HEK293 (cell line): ENCODE measurements around the gene ARHGAP15.

Experiments
- CTCF ChIA-PET: fragments of 350-600 bp; formaldehyde crosslinking; extraction: SDS; loops from one replicate; lab custom pipeline; 2021; ENCODE audit warnings: antibody characterized with exemption; lab: Yijun Ruan, JAX
- POLR2A ChIA-PET: fragments of 300-600 bp; formaldehyde crosslinking; extraction: SDS; loops from one replicate; lab custom pipeline; 2020; ENCODE audit warnings: antibody characterized with exemption, inconsistent platforms; lab: Yijun Ruan, JAX
- H3K27ac ChIP-seq: fragments of 200-500 bp; sonication (Bioruptor generic); 2 replicates; pipeline ENCODE4 v1.5.1; 2014; ENCODE audit warnings: low read depth, low read length, control low read depth, inconsistent platforms; ENCODE audit errors: extremely low read depth
- H3K36me3 ChIP-seq, 2 experiments: fragments of 200-500 bp in 1 of 2; sonication (Bioruptor generic) in 1 of 2; 1 replicate in 1 of 2; 2 replicates in 1 of 2; pipeline ENCODE4 v1.5.1; 2014 to 2017; ENCODE audit warnings: inconsistent platforms in 2 of 2, low read length in 2 of 2; ENCODE audit not compliant: control insufficient read depth in 2 of 2, insufficient read depth in 1 of 2
- H3K4me1 ChIP-seq: fragments of 200-500 bp; sonication (Bioruptor generic); 2 replicates; pipeline ENCODE4 v1.5.1; 2014; ENCODE audit warnings: mild to moderate bottlenecking, low read length, inconsistent platforms; ENCODE audit not compliant: control insufficient read depth, insufficient read depth
- H3K4me3 ChIP-seq: 2 replicates; pipeline ENCODE4 v1.5.1; 2011; ENCODE audit warnings: low read depth, mild to moderate bottlenecking, control low read depth, low read length, moderate library complexity
- H3K9me3 ChIP-seq: fragments of 200-500 bp; sonication (Bioruptor generic); 2 replicates; pipeline ENCODE4 v1.5.1; 2014; ENCODE audit warnings: low read depth, low read length, inconsistent platforms; ENCODE audit not compliant: control insufficient read depth, insufficient read depth
- PRDM4 ChIP-seq: fragments of 450-650 bp; formaldehyde crosslinking; IDR thresholded peaks from 2 replicates; pipeline ENCODE4 v1.5.1; 2017; ENCODE audit warnings: missing biosample characterization, missing genetic modification characterization
- PRDM6 ChIP-seq: fragments of 450-650 bp; formaldehyde crosslinking; IDR thresholded peaks from 2 replicates; pipeline ENCODE4 v1.5.1; 2017; ENCODE audit warnings: missing biosample characterization, missing genetic modification characterization
- SCRT2 ChIP-seq: fragments of 450-650 bp; formaldehyde crosslinking; IDR thresholded peaks from 2 replicates; pipeline ENCODE4 v1.5.1; 2016; ENCODE audit warnings: missing biosample characterization, missing genetic modification characterization
- SETDB1 ChIP-seq: IDR thresholded peaks from one replicate; pipeline ENCODE4 v1.6.1; 2017; ENCODE audit warnings: mild to moderate bottlenecking, low read length, moderate library complexity, mixed read lengths; ENCODE audit not compliant: insufficient read length
- YY1 ChIP-seq: fragments of 450-650 bp; formaldehyde crosslinking; IDR thresholded peaks from 2 replicates; pipeline ENCODE4 v1.5.1; 2018; ENCODE audit warnings: missing biosample characterization, missing genetic modification characterization
- ZBTB26 ChIP-seq: fragments of 450-650 bp; formaldehyde crosslinking; optimal IDR thresholded peaks from 2 replicates; pipeline ENCODE3; 2016; ENCODE audit warnings: missing biosample characterization, mild to moderate bottlenecking, missing genetic modification characterization
- ZBTB48 ChIP-seq: fragments of 450-650 bp; formaldehyde crosslinking; IDR thresholded peaks from 2 replicates; pipeline ENCODE4 v1.5.1; 2016; ENCODE audit warnings: missing biosample characterization, missing genetic modification characterization
- ZFHX2 ChIP-seq: fragments of 450-650 bp; formaldehyde crosslinking; conservative IDR thresholded peaks from 2 replicates; pipeline ENCODE4 v1.5.1; 2016; ENCODE audit warnings: missing biosample characterization, missing genetic modification characterization
- ZNF10 ChIP-seq: fragments of 450-650 bp; formaldehyde crosslinking; IDR thresholded peaks from 2 replicates; pipeline ENCODE4 v1.5.1; 2017; ENCODE audit warnings: missing biosample characterization, missing genetic modification characterization
- ZNF148 ChIP-seq: fragments of 450-650 bp; formaldehyde crosslinking; IDR thresholded peaks from 2 replicates; pipeline ENCODE4 v1.5.0; 2017; ENCODE audit warnings: missing biosample characterization, missing genetic modification characterization, borderline replicate concordance
- ZNF26 ChIP-seq: fragments of 450-650 bp; formaldehyde crosslinking; IDR thresholded peaks from 2 replicates; pipeline ENCODE4 v1.5.1; 2016; ENCODE audit warnings: missing biosample characterization, missing genetic modification characterization
- ZNF354C ChIP-seq: fragments of 450-650 bp; formaldehyde crosslinking; IDR thresholded peaks from 2 replicates; pipeline ENCODE4 v1.5.1; 2016; ENCODE audit warnings: missing biosample characterization, missing genetic modification characterization, low read depth, borderline replicate concordance
- ZNF513 ChIP-seq: fragments of 450-650 bp; IDR thresholded peaks from 2 replicates; pipeline ENCODE4 v1.5.1; 2018; ENCODE audit warnings: missing biosample characterization, missing genetic modification characterization
- ZNF623 ChIP-seq: fragments of 450-650 bp; formaldehyde crosslinking; IDR thresholded peaks from 2 replicates; pipeline ENCODE4 v1.5.1; 2016; ENCODE audit warnings: missing biosample characterization, missing genetic modification characterization
- ZNF626 ChIP-seq: fragments of 450-650 bp; sonication (Bioruptor Pico); formaldehyde crosslinking; IDR thresholded peaks from 2 replicates; pipeline ENCODE4 v1.5.1; 2018; ENCODE audit warnings: missing biosample characterization, missing genetic modification characterization, inconsistent platforms

Gene ARHGAP15

GRCh38 chr2:143700865-143701264 lies 571.6 kb downstream of the ARHGAP15 start:
- POLR2A ChIA-PET: no interaction called here
- no peak overlapping the region for H3K27ac ChIP-seq
- peaks cover 3% of the 10 kb centered on the region; the same call in 1 of the 2 replicates for H3K4me1 ChIP-seq
- H3K36me3 ChIP-seq: no peaks in the 10 kb centered on the region
- TF ChIP-seq SCRT2 (tag by site-specific recombination): no peak
- no peaks in the 10 kb centered on the region for H3K9me3 ChIP-seq
- H3K4me3 ChIP-seq: no peak overlapping the region
- CTCF ChIA-PET: interaction anchor here (0.6 kb wide), 1 partner anchor 15 kb away, joined by 4 read pairs; no protein-coding TSS in a partner anchor

- Histone ChIP-seq H3K4me3 (no peak overlapping the region), H3K27ac (no peak overlapping the region), H3K4me1 (peaks cover 5% of the 10 kb centered on the region; the same call in 1 of the 2 replicates), H3K9me3 (no peaks in the 10 kb centered on the region), H3K36me3 (no peaks in the 10 kb centered on the region)
- ChIA-PET POLR2A (no interaction called here), CTCF (no interaction called here)
- TF ChIP-seq ZBTB48 (no peak), YY1 (tag by site-specific recombination) (no peak), ZNF10 (tag by site-specific recombination) (no peak), ZNF26 (tag by site-specific recombination) (no peak), ZNF623 (tag by site-specific recombination) (no peak), ZNF354C (no peak), ZNF148 (tag by site-specific recombination) (no peak), ZFHX2 (no peak), ZNF626 (tag by site-specific recombination) (no peak), SETDB1 (no peak), PRDM6 (tag by site-specific recombination) (no peak), ZBTB26 (tag by site-specific recombination) (no peak), PRDM4 (tag by site-specific recombination) (no peak), ZNF513 (tag by site-specific recombination) (no peak)
- TF ChIP-seq, all 188 proteins: peak for 0
Measured at GRCh38 chr2:143701785-143702184, 572.6 kb downstream of the ARHGAP15 start.
